ENCODE data around the gene PIK3R5.

DNA sequence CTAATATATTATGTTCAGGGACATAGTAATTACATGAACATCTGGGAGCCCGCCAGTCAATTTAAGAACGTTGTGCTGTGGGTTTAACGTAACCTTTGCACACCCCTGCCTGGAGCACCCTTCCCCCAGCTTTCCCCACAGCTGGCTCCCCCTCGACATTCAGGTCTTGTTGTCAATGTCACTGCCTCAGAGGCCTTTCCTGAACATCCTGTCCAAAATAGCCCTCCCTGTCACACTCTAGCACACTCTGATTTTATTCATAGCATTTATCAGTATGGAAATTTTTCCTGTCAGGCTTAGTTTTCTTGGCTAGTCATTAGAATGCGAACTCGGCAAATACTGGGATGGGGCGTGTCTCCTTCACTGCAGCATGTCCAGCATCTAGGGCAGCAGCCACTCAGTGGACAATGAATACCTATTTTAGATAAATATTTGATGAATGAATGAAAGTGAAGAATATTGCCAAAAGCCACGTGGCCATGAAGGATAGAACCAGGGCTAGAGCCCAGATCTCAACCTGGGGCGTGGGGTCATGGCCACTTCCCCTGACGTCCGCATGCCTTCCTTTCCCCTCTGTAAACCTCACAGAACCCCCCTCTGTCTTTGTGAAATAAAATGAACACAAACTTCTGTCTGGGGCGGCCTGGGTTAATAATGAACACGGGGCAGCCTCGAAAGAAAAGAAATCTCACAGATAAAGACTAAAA, 108.5 kb downstream of the PIK3R5 start:
- TF ChIP-seq GATA2 (IDR thresholded peaks at IDR 0.05; ENCODE audit: low read depth, low read length) (no peak), GATA3 (IDR thresholded peaks at IDR 0.05; ENCODE audit: low read depth, low read length) (no peak)

All from SH-SY5Y (cell line).